ENCODE data around the gene ADCY4. TPM values are rescaled to one million over a fixed set of nuclear protein-coding genes. Genes with fewer than 3 reads are reported as not detected.

The ADCY4 gene
- total and polyA plus RNA-seq, 10 of the 15 experiments (the other 5 are each of a cell fraction or from before 2014, with no cell fraction given) = 0.05 to 0.87 (median 0.21) TPM; not detected in 1

- 0 out of 2 replicates have a peak, but pooled peaks have one; percentile 7 for TF ChIP-seq IKZF1 (conservative IDR thresholded peaks at IDR 0.05)
- no peak for TF ChIP-seq SMAD1 (IDR thresholded peaks at IDR 0.05; ENCODE audit: low read depth, partially characterized antibody)
- TF ChIP-seq RUNX3 (IDR thresholded peaks at IDR 0.05; ENCODE audit: low read length) = no peak
- TF ChIP-seq E2F4 (IDR thresholded peaks at IDR 0.05; ENCODE audit: low read depth, low read length) = no peak
- TF ChIP-seq POLR2AphosphoS5 (IDR thresholded peaks at IDR 0.05; ENCODE audit: low read length) = peak; percentile 52; the same call in 1 of the 2 replicates
- no peak for TF ChIP-seq TCF12 (IDR thresholded peaks at IDR 0.05; ENCODE audit: low read depth, low read length)
- TF ChIP-seq GABPA (IDR thresholded peaks at IDR 0.05; ENCODE audit: low read depth) = no peak
- TF ChIP-seq SREBF2 (IDR thresholded peaks at IDR 0.05; ENCODE audit: low read length) = no peak
- no peak for TF ChIP-seq SP1 (IDR thresholded peaks at IDR 0.05; ENCODE audit: low read depth, low read length)
- TF ChIP-seq PRDM15 (CRISPR knock-in tag; IDR thresholded peaks at IDR 0.05) = no peak
- TF ChIP-seq EP300 (IDR thresholded peaks at IDR 0.05; ENCODE audit: borderline replicate concordance in 1 of 2, control insufficient read depth in 1 of 2, low read depth in 2 of 2, low read length in 2 of 2) = no peak
- TF ChIP-seq NFXL1 (IDR thresholded peaks at IDR 0.05; ENCODE audit: borderline replicate concordance) = no peak
- 0 out of 2 replicates have a peak, but pooled peaks have one; percentile 30 for TF ChIP-seq POLR2AphosphoS2 (IDR thresholded peaks at IDR 0.05; ENCODE audit: low read depth, low read length)
- no peak for TF ChIP-seq IRF3 (IDR thresholded peaks at IDR 0.05)
- no peak for TF ChIP-seq RAD51 (IDR thresholded peaks at IDR 0.05)
- TF ChIP-seq POLR2A (IDR thresholded peaks at IDR 0.05; ENCODE audit: low read depth, low read length) = peak; percentile 63
- TF ChIP-seq, protein P1, sequence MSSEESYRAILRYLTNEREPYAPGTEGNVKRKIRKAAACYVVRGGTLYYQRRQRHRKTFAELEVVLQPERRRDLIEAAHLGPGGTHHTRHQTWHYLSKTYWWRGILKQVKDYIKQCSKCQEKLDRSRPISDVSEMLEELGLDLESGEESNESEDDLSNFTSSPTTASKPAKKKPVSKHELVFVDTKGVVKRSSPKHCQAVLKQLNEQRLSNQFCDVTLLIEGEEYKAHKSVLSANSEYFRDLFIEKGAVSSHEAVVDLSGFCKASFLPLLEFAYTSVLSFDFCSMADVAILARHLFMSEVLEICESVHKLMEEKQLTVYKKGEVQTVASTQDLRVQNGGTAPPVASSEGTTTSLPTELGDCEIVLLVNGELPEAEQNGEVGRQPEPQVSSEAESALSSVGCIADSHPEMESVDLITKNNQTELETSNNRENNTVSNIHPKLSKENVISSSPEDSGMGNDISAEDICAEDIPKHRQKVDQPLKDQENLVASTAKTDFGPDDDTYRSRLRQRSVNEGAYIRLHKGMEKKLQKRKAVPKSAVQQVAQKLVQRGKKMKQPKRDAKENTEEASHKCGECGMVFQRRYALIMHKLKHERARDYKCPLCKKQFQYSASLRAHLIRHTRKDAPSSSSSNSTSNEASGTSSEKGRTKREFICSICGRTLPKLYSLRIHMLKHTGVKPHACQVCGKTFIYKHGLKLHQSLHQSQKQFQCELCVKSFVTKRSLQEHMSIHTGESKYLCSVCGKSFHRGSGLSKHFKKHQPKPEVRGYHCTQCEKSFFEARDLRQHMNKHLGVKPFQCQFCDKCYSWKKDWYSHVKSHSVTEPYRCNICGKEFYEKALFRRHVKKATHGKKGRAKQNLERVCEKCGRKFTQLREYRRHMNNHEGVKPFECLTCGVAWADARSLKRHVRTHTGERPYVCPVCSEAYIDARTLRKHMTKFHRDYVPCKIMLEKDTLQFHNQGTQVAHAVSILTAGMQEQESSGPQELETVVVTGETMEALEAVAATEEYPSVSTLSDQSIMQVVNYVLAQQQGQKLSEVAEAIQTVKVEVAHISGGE (CRISPR knock-in tag; IDR thresholded peaks at IDR 0.05) = no peak
- no peak for TF ChIP-seq BACH1 (IDR thresholded peaks at IDR 0.05; ENCODE audit: borderline replicate concordance)
- 0 out of 2 replicates have a peak, but pooled peaks have one; percentile 20 for TF ChIP-seq GATAD2B (conservative IDR thresholded peaks at IDR 0.05; ENCODE audit: low read depth)
- no peak for TF ChIP-seq ZNF384 (IDR thresholded peaks at IDR 0.05; ENCODE audit: borderline replicate concordance, low read depth, low read length)
These were observed 4.6 kb upstream of the ADCY4 start, which contains the start of gene RIPK3 (continued) for GRCh38 chr14:24339284-24340151.
